ENCODE results near the gene WDR82. TPM values are rescaled to one million over a fixed set of nuclear protein-coding genes. Genes with fewer than 3 reads are reported as not detected.

WDR82 gene
- total and polyA plus RNA-seq, 2 of the 8 experiments (the other 6 are each of a cell fraction or from before 2014, with no cell fraction given): 33.5 to 82.7 TPM

MicroRNA genes within 50 kb of the gene (microRNA counts, 767-probe panel; counts per million panel counts)
- 879 counts per million, percentile 95 among the panel's probes with 10 or more counts for microRNA hsa-let-7g-5p

Small RNA genes within 50 kb of the gene (microRNA-seq; reads per million reads assigned to microRNA genes)
- gene MIR135A1 (ENCODE audit: borderline microRNAs expressed in 2 of 2, borderline number of aligned reads in 2 of 2, borderline replicate concordance in 1 of 2): 1.8 to 2.3 reads per million in 2 experiments
- 37.7 to 142 reads per million in 2 experiments for gene MIRLET7G (ENCODE audit: borderline microRNAs expressed in 2 of 2, borderline number of aligned reads in 2 of 2, borderline replicate concordance in 1 of 2)

Small RNA genes within 50 kb of the gene (small RNA-seq; reads per million reads assigned to genes)
- gene MIR135A1 (ENCODE audit: insufficient read depth) (6.3 reads per million, percentile 70 among the genes with 10 or more reads in this experiment), gene MIRLET7G (ENCODE audit: insufficient read depth) (20.6 reads per million, percentile 92 among the genes with 10 or more reads in this experiment)

Other genes with a start within 250 kb of the WDR82 start
- 19.4 and 20.5 TPM in 2 replicates for gene DUSP7, start 222.1 kb downstream of the WDR82 start, total RNA-seq (2021; fragmentation: NEBNext Ultra II Directional; extraction: Animal tissue kit (Norgen Biotek cat#: 25700))
- 24.9 and 32.1 TPM in 2 replicates for gene DUSP7, start 222.1 kb downstream of the WDR82 start, polyA plus RNA-seq (2011; rRNA removed)
- gene POC1A, start 124.2 kb downstream of the WDR82 start, total RNA-seq (2021; fragmentation: NEBNext Ultra II Directional; extraction: Animal tissue kit (Norgen Biotek cat#: 25700)): 35.7 and 39.2 TPM in 2 replicates
- gene POC1A, start 124.2 kb downstream of the WDR82 start, polyA plus RNA-seq (2011; rRNA removed): 35.7 and 44.9 TPM in 2 replicates
- gene ALAS1, start 80.5 kb downstream of the WDR82 start, total RNA-seq (2021; fragmentation: NEBNext Ultra II Directional; extraction: Animal tissue kit (Norgen Biotek cat#: 25700)): 45.2 and 45.9 TPM in 2 replicates
- 84.4 and 87.7 TPM in 2 replicates for gene ALAS1, start 80.5 kb downstream of the WDR82 start, polyA plus RNA-seq (2011; rRNA removed)
- not detected in 2 replicates for gene TLR9, start 53.0 kb downstream of the WDR82 start, total RNA-seq (2021; fragmentation: NEBNext Ultra II Directional; extraction: Animal tissue kit (Norgen Biotek cat#: 25700))
- gene TLR9, start 53.0 kb downstream of the WDR82 start, polyA plus RNA-seq (2011; rRNA removed): 0.05 and 0.06 TPM in 2 replicates
- gene TWF2, start 39.5 kb downstream of the WDR82 start, total RNA-seq (2021; fragmentation: NEBNext Ultra II Directional; extraction: Animal tissue kit (Norgen Biotek cat#: 25700)): 62.6 and 65.2 TPM in 2 replicates
- gene TWF2, start 39.5 kb downstream of the WDR82 start, polyA plus RNA-seq (2011; rRNA removed): 90.4 and 135 TPM in 2 replicates
- gene PPM1M, start 32.9 kb downstream of the WDR82 start, total RNA-seq (2021; fragmentation: NEBNext Ultra II Directional; extraction: Animal tissue kit (Norgen Biotek cat#: 25700)): 5.2 and 5.4 TPM in 2 replicates
- gene PPM1M, start 32.9 kb downstream of the WDR82 start, polyA plus RNA-seq (2011; rRNA removed): 5.1 and 6.3 TPM in 2 replicates
- gene GLYCTK, start 9.2 kb upstream of the WDR82 start, total RNA-seq (2021; fragmentation: NEBNext Ultra II Directional; extraction: Animal tissue kit (Norgen Biotek cat#: 25700)): 3.5 and 4.2 TPM in 2 replicates
- 8.7 and 11.1 TPM in 2 replicates for gene GLYCTK, start 9.2 kb upstream of the WDR82 start, polyA plus RNA-seq (2011; rRNA removed)
- gene DNAH1, start 37.7 kb upstream of the WDR82 start, total RNA-seq (2021; fragmentation: NEBNext Ultra II Directional; extraction: Animal tissue kit (Norgen Biotek cat#: 25700)): 0.63 and 1.5 TPM in 2 replicates
- gene DNAH1, start 37.7 kb upstream of the WDR82 start, polyA plus RNA-seq (2011; rRNA removed): 1.0 and 1.9 TPM in 2 replicates
- gene BAP1, start 131.4 kb upstream of the WDR82 start, total RNA-seq (2021; fragmentation: NEBNext Ultra II Directional; extraction: Animal tissue kit (Norgen Biotek cat#: 25700)): 72.9 and 80.3 TPM in 2 replicates
- 64.9 and 79.5 TPM in 2 replicates for gene BAP1, start 131.4 kb upstream of the WDR82 start, polyA plus RNA-seq (2011; rRNA removed)
- gene PHF7, start 132.0 kb upstream of the WDR82 start, total RNA-seq (2021; fragmentation: NEBNext Ultra II Directional; extraction: Animal tissue kit (Norgen Biotek cat#: 25700)): 9.5 and 12.0 TPM in 2 replicates
- gene PHF7, start 132.0 kb upstream of the WDR82 start, polyA plus RNA-seq (2011; rRNA removed): 6.3 and 6.7 TPM in 2 replicates
- gene SEMA3G, start 166.5 kb upstream of the WDR82 start, total RNA-seq (2021; fragmentation: NEBNext Ultra II Directional; extraction: Animal tissue kit (Norgen Biotek cat#: 25700)): 1.5 TPM in 2 replicates
- gene SEMA3G, start 166.5 kb upstream of the WDR82 start, polyA plus RNA-seq (2011; rRNA removed): 0.95 and 2.4 TPM in 2 replicates
- gene TNNC1, start 175.4 kb upstream of the WDR82 start, total RNA-seq (2021; fragmentation: NEBNext Ultra II Directional; extraction: Animal tissue kit (Norgen Biotek cat#: 25700)): 5.8 and 9.5 TPM in 2 replicates
- 16.4 and 18.5 TPM in 2 replicates for gene TNNC1, start 175.4 kb upstream of the WDR82 start, polyA plus RNA-seq (2011; rRNA removed)
- gene NISCH, start 177.0 kb upstream of the WDR82 start, total RNA-seq (2021; fragmentation: NEBNext Ultra II Directional; extraction: Animal tissue kit (Norgen Biotek cat#: 25700)): 67.0 and 71.9 TPM in 2 replicates
- 71.2 and 108 TPM in 2 replicates for gene NISCH, start 177.0 kb upstream of the WDR82 start, polyA plus RNA-seq (2011; rRNA removed)
- 1.8 and 1.9 TPM in 2 replicates for gene STAB1, start 216.7 kb upstream of the WDR82 start, total RNA-seq (2021; fragmentation: NEBNext Ultra II Directional; extraction: Animal tissue kit (Norgen Biotek cat#: 25700))
- gene STAB1, start 216.7 kb upstream of the WDR82 start, polyA plus RNA-seq (2011; rRNA removed): 1.0 and 1.3 TPM in 2 replicates